GM23248 (cell line): ENCODE measurements around the gene BCAP31. TPM values are rescaled to one million over a fixed set of nuclear protein-coding genes. Genes with fewer than 3 reads are reported as not detected.

ENCODE experiments used
- DNase-seq: peaks from one replicate; pipeline ENCODE4 v3.0.0-alpha.2; 2015
- H2AFZ ChIP-seq: fragments of 200-600 bp; sonication (generic); 2 replicates; pipeline ENCODE4 v1.6.1; 2016; ENCODE audit warnings: antibody characterized with exemption
- H3F3A ChIP-seq: fragments of 200-600 bp; sonication (generic); 2 replicates; pipeline ENCODE4 v1.6.1; 2016; ENCODE audit warnings: mild to moderate bottlenecking, antibody characterized with exemption, mixed run types; ENCODE audit not compliant: insufficient read depth
- H3K27ac ChIP-seq: fragments of 200-600 bp; sonication (generic); 2 replicates; pipeline ENCODE4 v1.5.1; 2016; ENCODE audit warnings: mild to moderate bottlenecking
- H3K27me3 ChIP-seq: fragments of 200-600 bp; sonication (generic); replicated peaks from 2 replicates; pipeline ENCODE4 v1.6.1; 2016; ENCODE audit warnings: mild to moderate bottlenecking; ENCODE audit not compliant: insufficient read depth
- H3K36me3 ChIP-seq: fragments of 200-600 bp; sonication (generic); 2 replicates; pipeline ENCODE4 v1.6.1; 2016; ENCODE audit warnings: low read depth, mild to moderate bottlenecking
- H3K4me1 ChIP-seq: fragments of 200-600 bp; sonication (generic); 2 replicates; pipeline ENCODE4 v1.6.1; 2016; ENCODE audit warnings: mild to moderate bottlenecking; ENCODE audit not compliant: insufficient read depth
- H3K4me2 ChIP-seq: fragments of 200-600 bp; sonication (generic); one replicate; pipeline ENCODE4 v1.6.1; 2016; ENCODE audit warnings: mild to moderate bottlenecking; ENCODE audit not compliant: unreplicated experiment
- H3K4me3 ChIP-seq: fragments of 200-600 bp; sonication (generic); 2 replicates; pipeline ENCODE4 v1.5.1; 2016; ENCODE audit warnings: mild to moderate bottlenecking
- H3K79me2 ChIP-seq: fragments of 200-600 bp; sonication (generic); 2 replicates; pipeline ENCODE4 v1.6.1; 2016; ENCODE audit warnings: mild to moderate bottlenecking; ENCODE audit not compliant: insufficient read depth
- H3K9ac ChIP-seq: fragments of 200-600 bp; sonication (generic); 2 replicates; pipeline ENCODE4 v1.6.1; 2016; ENCODE audit warnings: mild to moderate bottlenecking
- H3K9me2 ChIP-seq: fragments of 200-600 bp; sonication (generic); 2 replicates; pipeline ENCODE4 v1.6.1; 2016; ENCODE audit warnings: mixed run types, mild to moderate bottlenecking, moderate library complexity; ENCODE audit not compliant: insufficient read depth
- H3K9me3 ChIP-seq: fragments of 200-600 bp; sonication (generic); one replicate; pipeline ENCODE4 v1.6.1; 2017; ENCODE audit warnings: low read depth
- H4K20me1 ChIP-seq: fragments of 200-600 bp; sonication (generic); 2 replicates; pipeline ENCODE4 v1.6.0; 2016; ENCODE audit not compliant: insufficient read depth
- EZH2 ChIP-seq: fragments of 200-600 bp; sonication (generic); IDR thresholded peaks from 2 replicates; pipeline ENCODE4 v1.6.1; 2018; ENCODE audit warnings: antibody characterized with exemption, mild to moderate bottlenecking; ENCODE audit not compliant: insufficient read depth, poor library complexity, severe bottlenecking
- EZH2phosphoT487 ChIP-seq: fragments of 200-600 bp; sonication (generic); IDR thresholded peaks from 2 replicates; pipeline ENCODE4 v1.6.1; 2018; ENCODE audit warnings: antibody characterized with exemption, moderate library complexity, mild to moderate bottlenecking, low read depth; ENCODE audit not compliant: insufficient read depth
- whole genome bisulfite sequencing, 2 experiments: methylation state at CpG; one replicate each; pipeline ENCODE4 v1.1.6; 2015 to 2017; ENCODE audit warnings: low lambda C conversion rate in 2 of 2, low coverage in 1 of 2; ENCODE audit errors: missing lambda C conversion rate in 2 of 2; 5-methylcytosine and 5-hydroxymethylcytosine counted together
- in situ Hi-C: fragments of 300-500 bp; cut with MboI; formaldehyde crosslinking; loops from 2 replicates; pipeline ENCODE4 v1.15.0; 2020
- polyA plus RNA-seq: library from polyadenylated mRNA; unstranded; fragments of >200 nt; fragmentation: Nextera tagmentation; extraction: Ambion mirVana; gene quantifications from 2 replicates; pipeline ENCODE4 v1.2.1, GENCODE V29; 2016
- total RNA-seq: library from RNA; depleted of rRNA; stranded (reverse); fragments of >200 nt; shearing (Covaris generic); gene quantifications from 2 replicates; pipeline ENCODE4 v1.2.3, GENCODE V29; 2014

Gene BCAP31
- total and polyA plus RNA-seq, 2 experiments from 2014 or later, result 180 to 317 TPM

- H3K36me3 ChIP-seq, result no peaks in the 10 kb centered on the region
- no peaks in the 10 kb centered on the region for H4K20me1 ChIP-seq
- H3K27ac ChIP-seq, result no peak within 1 kb of the TSS
- H3K79me2 ChIP-seq, result no peaks in the 10 kb centered on the region
- no peaks in the 10 kb centered on the region for H3K9me2 ChIP-seq
- no peaks in the 10 kb centered on the region for H3K9me3 ChIP-seq
- TF ChIP-seq EZH2phosphoT487 (no peak), EZH2 (no peak)
- 0 out of 2 replicates have a peak within 1 kb of the TSS, but pooled peaks have one; percentile 48 for H2AFZ ChIP-seq
- peak within 1 kb of the TSS; percentile 59 for H3K4me3 ChIP-seq
- no peaks in the 10 kb centered on the region for H3F3A ChIP-seq
- DNase-seq, result peak; percentile 77
- no peaks in the 10 kb centered on the region for H3K4me1 ChIP-seq
- no peak within 1 kb of the TSS for H3K4me2 ChIP-seq
- in situ Hi-C loops, result no loop called here
- no peaks in the 10 kb centered on the region for H3K27me3 ChIP-seq
- H3K9ac ChIP-seq, result peak within 1 kb of the TSS; percentile 56
- 0 to 1% methylated on average over 2 to 33 of the region's 66 CpGs for WGBS, 2 experiments
Observed at GRCh38 chrX:153687121-153688039, 36.8 kb downstream of the BCAP31 start, which contains the start of gene SLC6A8. TSS of gene SLC6A8 (plus strand) at chrX:153687926. CDS start at chrX:153688575, 649 bp downstream.

- TF ChIP-seq EZH2phosphoT487 (no peak), EZH2 (no peak)
- Histone ChIP-seq H3K79me2 (no peaks in the 10 kb centered on the region), H3K4me3 (no peak overlapping the region), H3K9me2 (no peaks in the 10 kb centered on the region), H3K9ac (no peak overlapping the region), H4K20me1 (no peaks in the 10 kb centered on the region), H2AFZ (no peak overlapping the region), H3F3A (no peaks in the 10 kb centered on the region), H3K9me3 (no peaks in the 10 kb centered on the region), H3K27me3 (no peaks in the 10 kb centered on the region), H3K4me2 (no peak overlapping the region), H3K4me1 (no peaks in the 10 kb centered on the region), H3K27ac (no peak overlapping the region), H3K36me3 (no peaks in the 10 kb centered on the region)
- in situ Hi-C loops, result no loop called here
- WGBS, 2 experiments, result 0 to 51% methylated on average over 1 to 8 of the region's 9 CpGs
- no peak for DNase-seq
Observed at GRCh38 chrX:153686711-153687110, 37.5 kb downstream of the BCAP31 start.

DNA sequence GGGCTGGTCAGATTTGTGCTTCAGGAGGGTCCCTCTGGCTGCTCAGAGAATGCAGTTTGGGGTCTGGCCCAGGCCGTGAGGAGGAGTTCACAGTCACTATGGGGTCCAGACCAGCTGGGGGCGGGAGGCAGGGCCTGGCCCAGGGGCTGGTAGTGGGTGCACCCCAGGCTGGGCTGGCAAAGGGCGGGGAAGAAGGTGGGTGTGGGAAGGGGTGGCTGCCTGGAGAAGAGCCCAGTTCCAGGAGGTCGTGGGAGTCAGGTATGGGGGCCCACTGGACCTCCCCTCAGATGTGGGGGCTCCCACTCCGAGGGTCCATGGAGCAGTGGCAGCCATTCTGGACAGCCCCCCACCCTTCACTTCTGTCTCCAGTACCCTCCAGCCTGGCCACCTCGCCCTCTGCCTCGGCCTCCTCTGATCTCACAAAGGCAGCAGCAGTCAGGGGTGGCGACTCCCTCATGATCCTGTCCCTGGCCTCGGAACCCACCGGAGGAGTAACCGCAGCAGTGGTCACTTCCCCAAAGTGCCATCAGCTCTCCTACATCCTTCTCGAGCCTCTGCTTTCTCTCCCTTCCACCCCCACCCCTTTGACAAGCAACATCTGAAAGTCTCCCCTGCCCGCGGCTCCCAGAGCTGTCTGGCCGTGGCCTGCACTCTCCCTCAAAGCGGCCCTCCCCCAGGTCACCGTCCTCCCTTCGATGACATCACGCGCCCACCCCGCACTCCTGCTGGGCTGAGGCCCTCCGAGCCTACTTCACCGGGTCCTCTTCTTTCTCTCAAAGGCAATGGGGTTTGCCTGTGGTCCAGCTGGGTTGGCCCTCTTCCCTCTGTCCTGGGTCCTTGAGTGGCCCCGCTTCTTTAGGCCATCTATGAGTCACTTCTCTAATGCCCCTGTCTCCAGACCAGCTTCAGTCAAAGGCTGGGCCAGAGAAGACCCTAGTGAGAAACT lies 38.2 kb downstream of the BCAP31 start:
- no peaks in the 10 kb centered on the region for H3K4me1 ChIP-seq
- no peaks in the 10 kb centered on the region for H4K20me1 ChIP-seq
- no peak for DNase-seq
- H3K4me2 ChIP-seq, result no peak overlapping the region
- H3K4me3 ChIP-seq, result no peak overlapping the region
- no peaks in the 10 kb centered on the region for H3K9me3 ChIP-seq
- WGBS, 2 experiments, result 71 to 74% methylated on average over 13 to 21 of the region's 24 CpGs
- H3F3A ChIP-seq, result no peaks in the 10 kb centered on the region
- no peak overlapping the region for H2AFZ ChIP-seq
- H3K79me2 ChIP-seq, result no peaks in the 10 kb centered on the region
- H3K27me3 ChIP-seq, result no peaks in the 10 kb centered on the region
- no peaks in the 10 kb centered on the region for H3K9me2 ChIP-seq
- in situ Hi-C loops, result no loop called here
- TF ChIP-seq EZH2 (no peak), EZH2phosphoT487 (no peak)
- H3K9ac ChIP-seq, result no peak overlapping the region
- H3K36me3 ChIP-seq, result no peaks in the 10 kb centered on the region
- H3K27ac ChIP-seq, result no peak overlapping the region

DNA sequence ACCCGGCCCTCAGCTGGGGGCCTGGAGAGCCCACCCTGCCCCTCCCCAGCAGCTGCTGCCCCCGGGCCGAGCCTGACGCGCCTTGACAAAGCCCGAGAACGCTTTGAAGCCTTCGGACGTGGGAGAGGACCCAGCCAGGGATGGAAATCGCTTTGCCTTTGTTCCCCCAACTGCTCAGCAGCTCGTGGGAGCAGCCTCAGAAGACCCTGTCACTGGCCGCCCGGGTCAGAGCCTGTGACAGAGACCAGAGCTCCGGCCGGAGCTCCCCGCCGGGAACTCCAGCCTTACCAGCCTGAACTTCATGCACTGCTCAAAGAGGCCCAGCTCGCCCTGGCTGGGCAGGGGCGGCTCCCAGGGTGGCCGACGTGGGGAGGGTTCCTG lies 39.0 kb downstream of the BCAP31 start:
- no peak overlapping the region for H3K4me2 ChIP-seq
- TF ChIP-seq EZH2 (no peak), EZH2phosphoT487 (no peak)
- WGBS, 2 experiments, result 70 to 76% methylated on average over 10 of the region's 21 CpGs

More for the DNA sequence above, 39.0 kb downstream of the BCAP31 start:
- no peaks in the 10 kb centered on the region for H3K79me2 ChIP-seq
- no peaks in the 10 kb centered on the region for H4K20me1 ChIP-seq
- H3K9ac ChIP-seq, result no peak overlapping the region
- H3K9me3 ChIP-seq, result no peaks in the 10 kb centered on the region
- H3K4me3 ChIP-seq, result no peak overlapping the region
- no peak overlapping the region for H2AFZ ChIP-seq
- DNase-seq, result no peak
- no peaks in the 10 kb centered on the region for H3K27me3 ChIP-seq
- no peaks in the 10 kb centered on the region for H3K4me1 ChIP-seq
- in situ Hi-C loops, result no loop called here
- H3K27ac ChIP-seq, result no peak overlapping the region
- H3K36me3 ChIP-seq, result no peaks in the 10 kb centered on the region
- no peaks in the 10 kb centered on the region for H3F3A ChIP-seq
- H3K9me2 ChIP-seq, result no peaks in the 10 kb centered on the region
